ENCODE data around the gene FAM156B.
"Not testable (repeated sequence)": the region's sequence is repeated elsewhere in the genome, so short reads cannot be mapped to it uniquely, and the experiment has no call there.

FAM156B gene

GRCh38 chrX:52930214-52930613 is 33.1 kb downstream of the FAM156B start:
- not testable (repeated sequence) for DNase-seq

GRCh38 chrX:52933213-52933612 is 36.1 kb downstream of the FAM156B start:
- no peak for DNase-seq

- no peak for DNase-seq
Measured at GRCh38 chrX:52933976-52934703, 37.0 kb downstream of the FAM156B start.

DNA sequence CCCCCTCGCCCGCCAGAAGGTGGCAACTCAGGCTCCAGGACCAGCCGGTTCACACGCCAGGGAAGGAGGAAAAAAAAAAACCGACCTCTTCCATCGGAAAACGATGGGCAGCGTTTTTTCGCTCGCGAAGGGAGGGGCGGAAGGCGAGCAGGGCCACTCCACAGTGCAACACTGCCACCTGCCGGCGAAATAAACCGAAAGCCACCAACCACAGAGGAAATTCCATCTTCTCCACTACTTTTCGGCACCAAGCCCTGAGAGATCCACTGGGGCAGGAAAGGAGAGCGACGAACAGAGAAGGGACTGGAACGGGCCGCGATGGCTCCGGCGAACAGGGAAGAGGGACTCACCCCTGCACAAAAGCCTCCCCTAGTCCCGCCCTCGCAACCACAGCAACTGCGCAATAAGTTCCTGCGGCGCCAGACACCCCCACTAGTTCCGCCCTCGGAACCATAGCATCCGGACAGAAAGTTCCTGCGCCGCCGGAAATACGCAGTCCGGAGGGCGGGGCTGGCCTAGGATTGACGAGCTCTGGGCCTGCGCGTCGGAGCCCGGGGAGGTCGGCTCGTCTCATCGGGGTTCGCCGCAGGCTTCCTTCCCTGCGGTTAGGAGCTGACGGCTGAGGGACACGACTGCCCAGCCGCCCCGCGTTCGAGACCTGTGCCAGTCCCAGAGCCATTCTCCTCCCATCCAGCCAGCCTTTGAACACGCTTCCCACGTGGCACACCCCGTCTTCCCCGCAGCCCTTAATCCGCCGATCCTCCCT is 37.8 kb downstream of the FAM156B start:
- DNase-seq: peak; percentile 70 to 81 (median 78)

DNA sequence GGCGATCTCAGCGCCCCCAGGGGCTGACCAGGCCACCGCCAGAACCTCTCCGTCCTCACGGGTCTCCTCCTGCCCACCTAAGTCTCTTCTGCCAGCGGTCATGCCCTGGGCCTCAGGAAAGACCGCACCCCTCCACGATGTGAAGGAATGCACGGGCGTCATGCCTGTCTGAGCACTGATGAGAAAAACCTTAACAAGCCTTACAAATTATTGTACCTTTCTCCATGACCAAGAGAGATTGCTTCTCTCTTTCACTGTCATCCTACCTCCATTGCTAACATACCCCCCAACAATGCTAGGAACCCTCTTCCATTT is 38.3 kb downstream of the FAM156B start:
- peak in 1 of 4 experiments; percentile 26 for DNase-seq

DNA sequence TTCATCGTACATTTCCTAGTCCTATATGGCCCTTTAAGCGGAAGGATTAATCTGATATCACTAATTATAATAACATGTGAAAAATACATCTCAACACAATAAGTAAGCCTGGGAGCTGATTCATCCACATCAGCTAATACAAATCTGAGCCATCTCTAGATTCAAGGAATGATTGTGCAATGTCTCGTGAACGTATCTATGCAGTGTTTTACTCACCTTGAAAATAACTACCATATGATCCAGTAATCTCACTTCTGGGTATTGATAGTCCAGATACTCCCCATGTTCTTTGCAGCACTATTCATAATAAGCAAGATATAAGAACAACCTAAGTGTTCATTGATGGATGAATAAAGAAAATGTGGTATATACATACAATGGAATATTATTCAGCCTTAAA is 43.6 kb downstream of the FAM156B start:
- DNase-seq: not testable (repeated sequence)

DNA sequence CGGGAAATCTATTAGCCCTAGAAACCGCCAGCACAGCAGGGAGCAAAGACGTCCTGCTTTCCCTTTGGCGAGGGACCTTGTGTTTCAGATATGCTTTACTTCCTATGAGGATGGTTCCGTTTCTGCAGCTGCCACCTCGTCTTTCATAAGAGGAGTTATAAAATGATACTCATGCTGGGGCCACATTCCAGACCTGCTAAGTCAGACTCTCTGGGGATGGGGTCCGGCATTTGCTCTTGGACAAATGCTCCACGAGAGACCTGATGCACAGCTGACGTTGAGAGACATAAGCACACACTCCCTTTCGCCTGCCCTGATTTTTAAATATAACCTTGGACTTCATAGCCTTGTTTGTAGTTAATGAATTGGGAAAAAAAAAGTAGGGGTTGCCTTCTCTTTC is 44.6 kb downstream of the FAM156B start:
- not testable (repeated sequence) for DNase-seq

GRCh38 chrX:52945838-52946494 is 48.8 kb downstream of the FAM156B start:
- DNase-seq: not testable (repeated sequence)

- not testable (repeated sequence) for DNase-seq
Measured at GRCh38 chrX:52947501-52947900, 50.4 kb downstream of the FAM156B start.

GRCh38 chrX:52948265-52948664 is 51.1 kb downstream of the FAM156B start:
- not testable (repeated sequence) for DNase-seq

DNA sequence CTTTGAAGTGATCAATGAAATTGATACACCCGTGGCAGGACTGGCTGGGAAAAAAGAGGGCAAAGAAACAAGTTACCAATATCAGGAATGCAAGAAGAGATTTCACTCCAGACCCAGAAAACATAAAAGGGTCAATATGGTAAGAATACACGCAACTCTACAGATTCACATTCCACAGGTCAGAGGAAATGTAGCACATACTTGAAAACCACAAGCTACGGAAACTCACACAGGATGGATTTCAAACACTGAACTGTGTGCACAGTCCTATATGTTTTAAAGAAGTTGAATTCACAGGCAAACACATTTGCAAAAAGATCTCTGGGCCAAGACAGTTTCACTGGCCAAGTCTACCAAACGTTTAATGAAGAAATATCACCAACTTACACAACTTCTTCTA is 52.2 kb downstream of the FAM156B start:
- not testable (repeated sequence) for DNase-seq

- DNase-seq: not testable (repeated sequence)
Measured at GRCh38 chrX:52949884-52950283, 52.8 kb downstream of the FAM156B start.

Measured in activated CD4-positive, CD25-positive, alpha-beta regulatory T cell (primary cell).